NCI-H1048 (cell line): Measurements from ENCODE around the gene PSD2.

ENCODE experiments used
- DNase-seq: peaks from one replicate; lab custom pipeline; 2025; lab: John Stamatoyannopoulos, UW

The PSD2 gene

DNA sequence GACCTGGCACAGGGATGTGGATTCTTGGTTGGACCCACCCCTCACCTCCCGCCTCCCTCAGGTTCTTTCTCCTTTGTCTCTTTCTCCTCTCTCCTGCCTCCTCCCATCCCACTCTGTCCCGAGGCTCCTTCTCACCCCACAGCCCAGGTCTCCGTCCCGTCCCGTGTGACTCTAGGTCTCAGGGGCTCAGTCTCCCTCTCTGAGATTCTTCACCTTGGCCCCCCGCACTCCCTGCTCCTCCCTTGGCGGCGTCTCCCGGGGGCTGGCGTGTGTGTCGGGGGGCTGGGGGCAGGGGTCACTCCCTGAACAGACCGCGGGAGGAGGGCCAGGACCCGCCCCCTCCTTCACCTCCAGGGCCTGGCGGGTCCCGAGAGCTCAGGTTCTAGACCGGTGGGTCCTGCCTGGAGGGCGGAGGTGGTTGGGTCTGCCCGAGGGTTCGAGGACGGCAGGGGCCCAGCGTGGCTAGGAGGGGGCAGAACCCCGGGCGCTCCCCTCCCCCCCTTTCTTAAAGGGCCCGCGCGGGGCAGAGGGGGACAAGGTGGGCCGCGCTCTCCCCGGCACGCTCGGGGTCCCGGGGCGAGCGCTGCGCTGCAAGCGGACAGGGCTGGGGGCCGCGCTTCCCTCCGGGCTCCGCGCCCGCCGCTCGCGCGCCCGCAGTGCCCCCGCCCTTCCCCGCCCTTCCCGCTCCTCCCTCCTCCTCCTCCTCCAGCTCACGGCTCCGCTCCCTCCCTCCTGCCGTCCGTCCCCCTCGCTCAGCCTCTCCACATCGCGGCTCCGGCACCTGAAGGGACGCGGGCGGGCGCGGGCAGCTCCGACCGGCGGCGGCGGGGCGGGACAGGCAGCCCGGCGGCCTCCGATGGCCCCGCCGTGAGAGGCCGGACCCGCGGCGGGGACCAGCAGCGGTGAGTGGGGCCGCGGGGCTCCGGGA lies at the start of gene PSD2:
PSD2 (plus strand) TSS at position 735 of the 928 bp plus-strand sequence. CDS start 13,633 bp downstream, outside the sequence.
- DNase-seq, result no peak

DNA sequence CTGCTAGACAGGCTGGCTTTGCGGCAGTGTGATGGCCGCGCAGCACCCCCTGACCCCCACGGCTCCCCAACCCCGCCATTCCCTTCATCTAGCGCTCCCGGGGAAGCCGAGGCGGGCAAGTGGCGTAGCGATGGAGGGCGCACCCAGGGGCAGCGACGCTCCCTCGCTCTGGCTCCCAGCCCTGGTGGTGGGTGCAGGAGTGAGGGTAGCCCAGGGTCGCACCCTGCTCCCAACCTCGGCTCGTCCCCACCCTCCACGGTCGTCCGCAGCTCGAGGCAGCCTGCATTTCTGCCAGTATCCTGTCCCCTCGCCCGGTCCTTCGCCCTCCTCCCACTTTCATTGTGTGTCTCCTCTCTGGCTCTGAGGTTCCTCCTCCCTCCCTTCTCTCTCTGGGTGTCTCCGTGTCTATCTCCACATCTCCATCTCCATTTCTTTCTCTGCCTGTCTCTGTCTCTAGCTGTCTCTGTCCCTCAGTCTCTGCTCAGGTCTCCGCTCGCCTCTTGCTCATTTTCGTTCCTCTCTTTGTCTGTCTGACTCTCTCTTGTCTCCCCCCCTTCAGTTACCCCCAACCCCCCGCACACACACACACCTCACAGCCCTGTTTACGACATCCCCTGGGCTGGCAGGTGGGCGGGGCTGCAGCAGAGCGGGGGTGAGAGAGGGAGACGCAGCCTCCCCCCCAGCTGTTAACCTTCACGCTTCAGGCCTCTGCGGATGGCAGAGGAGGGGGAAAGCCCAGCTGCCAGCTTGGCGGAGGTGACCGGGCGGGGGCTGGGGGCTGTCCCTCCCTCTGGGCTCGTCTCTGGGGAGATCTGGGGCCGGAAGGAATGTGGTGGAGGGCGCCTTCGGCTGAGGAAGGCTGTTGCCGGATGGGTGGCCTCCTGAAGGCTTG lies 48.7 kb upstream of the PSD2 start:
- no peak for DNase-seq

DNA sequence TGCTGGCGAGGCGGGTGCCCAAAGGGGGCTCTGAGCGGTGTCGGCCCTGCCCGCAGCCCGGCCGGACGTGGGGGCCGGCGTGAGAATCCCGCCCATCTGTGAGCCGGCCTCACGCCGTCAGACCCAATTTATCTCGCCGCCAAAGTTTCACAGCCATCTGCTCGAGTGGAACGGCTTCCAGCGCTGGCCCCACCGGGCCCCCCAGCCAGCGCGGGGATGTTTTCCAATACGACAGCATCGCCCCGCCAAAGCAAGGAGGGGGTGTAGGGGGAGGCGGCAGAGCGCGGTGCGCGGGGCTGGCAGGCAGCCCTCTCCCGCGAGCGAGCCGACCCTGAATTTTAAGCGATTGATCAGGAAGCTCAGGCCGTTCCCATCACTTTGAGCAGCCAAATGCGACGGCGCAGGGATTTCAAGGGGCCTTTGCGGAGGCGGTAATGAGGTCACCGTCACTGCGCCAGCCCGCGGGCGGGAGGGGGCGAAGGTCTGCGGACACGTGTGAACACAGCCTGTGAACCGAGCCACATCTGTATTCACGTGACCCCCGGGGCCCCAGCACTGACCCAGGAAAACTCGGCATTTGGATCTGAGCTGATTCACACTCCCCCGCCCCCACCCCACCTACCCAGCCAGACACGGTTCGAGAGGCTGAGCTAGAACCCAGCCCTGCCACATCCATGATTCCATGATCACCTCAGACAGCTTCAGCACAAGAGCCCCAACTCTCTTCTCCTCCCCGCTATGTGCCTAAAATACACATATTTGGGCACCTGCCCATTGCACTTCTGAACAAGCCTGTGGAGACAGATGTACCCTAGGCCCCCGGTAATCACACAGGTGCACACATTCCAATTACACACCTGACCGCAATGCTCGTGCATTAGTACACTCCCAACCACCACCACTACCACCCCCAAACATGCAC lies 47.8 kb upstream of the PSD2 start:
- no peak for DNase-seq

DNA sequence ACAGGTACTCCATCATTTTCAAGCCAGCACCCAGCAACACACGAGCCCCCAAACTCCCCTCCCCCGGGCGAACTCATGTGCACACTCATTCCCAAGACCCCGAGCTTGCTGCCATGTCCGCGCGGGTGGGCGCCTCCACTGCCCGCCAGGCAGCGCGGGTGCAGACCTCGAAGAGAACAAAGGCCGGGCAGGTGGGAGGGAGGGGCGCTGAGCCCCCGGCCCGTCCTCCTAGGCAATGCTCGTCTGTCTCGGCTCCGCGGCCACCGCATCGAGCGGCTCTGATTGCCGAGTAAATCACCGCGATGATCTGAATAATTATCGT lies 47.1 kb upstream of the PSD2 start:
- DNase-seq, result no peak

DNA sequence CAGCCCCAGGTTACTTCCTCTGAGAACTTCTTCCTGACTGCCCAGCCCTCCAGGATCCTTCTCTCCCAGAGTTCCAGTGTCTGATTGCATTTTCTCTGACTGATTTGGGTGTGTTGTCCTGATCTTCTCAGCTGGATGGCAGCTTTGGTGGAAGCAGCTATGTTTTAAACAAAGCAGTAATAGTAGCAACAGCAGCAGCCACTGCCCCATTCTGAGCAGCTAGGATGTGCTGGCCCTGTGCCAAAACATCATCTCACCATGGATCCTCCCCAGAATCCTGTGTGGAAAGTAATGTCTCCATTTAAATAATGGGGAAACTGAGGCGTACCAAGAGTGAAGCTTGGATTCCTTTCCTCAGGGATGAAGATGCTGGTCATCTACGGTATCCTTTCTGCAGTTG lies 46.4 kb upstream of the PSD2 start:
- DNase-seq, result no peak

DNA sequence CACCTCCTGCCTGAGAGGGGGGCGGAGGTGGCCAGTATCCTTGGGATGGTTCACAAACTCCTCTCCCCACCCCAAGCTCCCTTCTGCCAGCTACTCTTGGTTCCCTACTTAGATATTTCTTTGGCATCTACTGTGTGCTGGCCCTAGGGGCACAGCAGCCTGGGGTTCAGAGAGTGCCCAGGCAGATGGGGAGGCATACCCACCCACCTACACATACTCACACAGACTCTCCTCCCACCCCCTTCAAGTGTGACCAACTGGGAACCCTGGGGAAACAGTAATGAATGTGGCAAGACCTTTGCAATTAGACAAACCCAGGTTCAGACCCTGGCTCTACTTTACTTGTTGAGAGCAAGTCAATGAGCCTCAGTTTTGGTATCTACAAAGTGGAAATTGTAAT lies 44.4 kb upstream of the PSD2 start:
- no peak for DNase-seq

DNA sequence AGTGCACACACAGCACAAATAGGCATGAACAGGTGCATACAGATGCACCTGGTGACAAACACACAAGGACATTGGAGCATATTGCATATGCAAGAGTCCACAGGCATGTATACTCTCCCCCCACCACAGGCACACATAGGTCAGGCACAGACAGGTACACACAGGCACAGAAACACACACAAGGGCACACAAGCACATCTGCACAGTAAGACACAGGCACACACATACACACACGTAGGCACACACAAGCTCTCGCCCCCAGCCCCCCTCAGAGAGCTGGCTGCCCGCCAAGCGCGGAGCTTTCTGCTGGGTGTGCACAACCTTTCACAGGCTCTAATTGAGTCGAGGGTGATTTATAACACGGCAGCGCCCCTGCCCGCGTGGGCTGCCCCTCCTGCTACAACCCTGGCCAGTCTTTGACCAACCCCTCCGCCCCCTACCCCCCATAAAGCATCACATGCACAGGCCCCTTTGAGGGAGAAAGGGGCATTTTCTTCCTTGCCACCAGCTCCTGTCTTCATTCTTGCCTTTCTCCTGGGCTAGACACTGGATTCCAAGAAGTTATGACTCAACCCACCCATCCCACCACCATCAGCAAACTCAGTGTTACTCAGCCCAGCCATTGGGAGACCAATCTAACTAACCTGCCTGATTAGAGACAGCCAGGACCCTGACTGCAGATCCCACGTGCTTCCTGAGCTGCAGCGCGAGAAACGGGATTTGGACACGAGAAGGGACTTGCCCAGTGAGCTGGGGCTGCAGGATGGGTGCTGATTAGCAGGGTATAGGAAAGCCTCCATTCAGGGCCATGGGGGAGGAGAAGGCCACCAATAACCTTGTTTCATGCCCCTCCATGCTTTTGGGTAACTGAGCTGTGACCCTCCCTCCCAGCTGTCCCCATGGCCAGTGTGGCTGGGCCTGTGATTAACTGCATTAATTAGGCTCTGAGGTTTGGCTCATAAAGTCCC lies 42.8 kb upstream of the PSD2 start:
- DNase-seq, result no peak

DNA sequence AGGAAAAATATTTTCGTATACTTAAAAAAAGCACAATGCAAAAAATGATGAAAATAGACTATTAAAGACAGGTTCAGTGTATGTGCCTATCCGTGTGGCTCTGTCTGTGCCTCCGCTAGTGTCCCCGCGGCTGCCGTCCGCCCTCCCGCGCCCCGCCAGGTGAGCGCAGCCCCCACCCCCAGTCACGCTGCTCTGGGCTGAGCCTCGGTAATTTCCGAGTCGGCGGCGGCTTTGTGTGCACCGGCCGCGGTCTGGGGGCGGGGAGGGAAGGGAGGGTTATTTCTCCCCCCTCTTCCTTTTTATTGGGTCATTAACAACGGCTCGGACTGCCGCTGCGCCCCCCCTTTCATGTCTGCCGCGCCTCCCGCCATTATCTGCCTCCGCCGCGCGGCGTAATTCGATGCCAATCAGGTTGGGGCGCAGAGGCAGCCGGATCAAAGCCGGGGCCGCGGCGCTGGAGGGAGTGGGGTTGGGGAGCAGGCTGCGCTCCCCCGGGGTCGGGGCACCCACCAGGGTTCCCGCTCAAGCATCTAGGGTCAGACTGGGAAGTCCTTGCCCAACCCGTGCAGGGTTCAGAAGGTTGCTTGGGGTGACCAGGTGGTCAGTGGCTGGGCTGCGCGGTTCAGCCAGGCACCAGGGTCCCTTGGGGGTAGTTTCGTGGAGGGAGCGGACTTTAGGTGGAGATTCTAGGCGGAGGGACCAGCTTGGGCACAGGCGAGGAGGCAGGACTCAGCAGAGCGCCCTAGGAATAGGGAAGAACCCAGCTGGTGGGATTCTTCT lies 39.5 kb upstream of the PSD2 start:
- DNase-seq, result no peak

DNA sequence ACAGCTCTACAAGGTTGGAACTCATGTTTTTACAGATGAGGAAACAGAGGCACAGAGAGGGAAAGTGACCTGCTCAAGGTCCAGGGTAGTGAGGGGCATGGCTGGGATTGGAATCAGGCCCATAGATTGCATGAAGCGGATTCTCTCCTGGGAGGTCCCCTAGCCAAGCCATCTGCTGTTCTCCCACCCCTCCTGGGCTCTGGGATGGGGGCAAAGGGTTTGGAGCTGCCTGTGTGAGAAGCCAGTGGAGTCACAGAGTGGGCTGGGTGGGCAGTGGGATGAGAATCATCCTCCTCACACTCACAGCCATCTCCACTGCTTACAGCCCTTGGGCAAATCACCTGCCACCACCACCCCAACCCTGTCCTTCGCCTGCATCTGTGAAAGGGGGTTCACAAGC lies 38.6 kb upstream of the PSD2 start:
- DNase-seq, result no peak

DNA sequence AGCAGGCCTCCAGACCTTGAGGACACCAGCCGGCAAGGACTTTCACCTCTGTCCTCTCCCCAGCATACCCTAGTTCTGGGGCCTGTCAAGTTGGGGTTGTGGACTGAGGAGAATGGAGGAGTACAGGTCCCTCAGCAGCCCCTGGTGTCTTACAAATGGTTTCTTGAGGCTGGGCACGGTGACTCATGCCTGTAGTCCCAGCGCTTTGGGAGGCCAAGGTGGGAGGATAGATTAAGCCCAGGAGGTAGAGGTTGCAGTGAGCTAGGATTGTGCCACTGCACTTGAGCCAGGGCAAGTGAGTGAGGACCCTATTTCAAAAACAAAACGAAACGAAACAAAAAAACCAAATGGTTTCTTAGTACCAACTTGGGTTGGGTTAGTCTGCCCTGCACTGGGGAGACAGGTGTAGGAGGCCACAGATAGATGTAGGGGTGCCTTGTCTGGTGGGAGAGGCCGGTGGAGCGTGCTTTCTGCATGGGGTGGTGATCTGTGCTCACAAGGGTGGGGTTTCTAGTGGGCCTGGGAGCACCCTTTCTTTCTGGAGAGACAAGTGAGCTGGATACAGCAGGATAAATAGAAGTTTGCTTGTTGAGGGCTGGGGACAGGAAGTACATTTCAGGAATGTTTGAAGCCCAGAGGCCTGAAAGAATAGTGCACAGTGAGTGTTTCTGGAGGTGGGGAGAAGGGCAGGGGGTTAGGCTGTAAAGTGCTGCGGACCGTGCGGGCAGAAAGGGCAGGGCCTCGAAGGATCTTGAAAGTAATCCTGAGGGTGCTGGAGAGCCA lies 37.7 kb upstream of the PSD2 start:
- no peak for DNase-seq

DNA sequence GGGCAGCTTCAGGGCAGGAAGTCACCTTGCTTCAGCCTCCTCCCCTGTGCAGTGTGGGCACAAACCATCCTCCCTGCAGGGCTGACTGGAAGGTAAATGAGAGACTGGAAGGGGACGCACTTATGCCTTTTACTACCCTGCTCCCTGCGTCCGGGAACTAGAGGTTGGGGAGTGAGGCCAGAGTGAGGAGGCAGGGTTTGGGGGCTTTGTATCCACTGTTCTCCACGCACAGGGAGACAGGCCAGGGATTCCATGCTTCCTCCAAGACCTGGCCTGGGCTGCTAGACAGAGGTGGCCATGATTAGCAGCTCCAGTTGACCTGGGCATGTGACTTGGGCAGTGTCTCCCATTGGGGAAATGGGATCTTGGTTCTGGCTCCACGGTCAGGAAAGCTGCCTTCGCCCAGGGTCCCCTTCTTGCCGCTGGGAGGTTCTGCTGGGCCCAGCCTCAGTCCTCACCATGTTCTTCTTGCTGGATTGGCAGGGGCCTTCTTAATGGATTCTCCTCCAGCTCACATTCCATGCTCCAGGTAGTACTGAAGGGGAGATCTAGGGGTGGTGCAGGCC lies 37.0 kb upstream of the PSD2 start:
- DNase-seq, result no peak

DNA sequence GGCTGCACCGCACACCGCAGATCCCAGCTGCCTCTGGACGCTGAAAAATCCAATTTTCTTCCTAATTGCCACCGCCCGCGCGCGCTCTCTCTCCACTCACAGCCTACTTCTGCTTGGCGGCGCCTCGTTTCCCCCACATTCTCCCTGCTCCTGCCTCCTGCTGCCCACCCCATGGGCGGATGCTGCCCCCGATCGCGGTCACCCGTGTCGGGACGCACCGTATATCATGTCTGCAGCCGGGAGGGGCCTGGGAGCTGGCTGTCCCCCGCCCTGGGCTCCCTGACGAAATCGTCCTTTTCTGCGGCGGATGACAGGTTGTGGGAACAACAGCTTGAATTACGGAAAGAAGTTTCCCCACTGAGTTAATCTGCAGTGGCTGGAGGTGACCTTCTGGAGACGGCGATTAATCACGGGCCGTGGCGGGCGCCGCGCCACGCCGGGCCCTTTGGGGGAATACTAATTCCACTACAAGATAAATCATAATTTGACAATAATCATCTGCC lies 36.3 kb upstream of the PSD2 start:
- no peak for DNase-seq

DNA sequence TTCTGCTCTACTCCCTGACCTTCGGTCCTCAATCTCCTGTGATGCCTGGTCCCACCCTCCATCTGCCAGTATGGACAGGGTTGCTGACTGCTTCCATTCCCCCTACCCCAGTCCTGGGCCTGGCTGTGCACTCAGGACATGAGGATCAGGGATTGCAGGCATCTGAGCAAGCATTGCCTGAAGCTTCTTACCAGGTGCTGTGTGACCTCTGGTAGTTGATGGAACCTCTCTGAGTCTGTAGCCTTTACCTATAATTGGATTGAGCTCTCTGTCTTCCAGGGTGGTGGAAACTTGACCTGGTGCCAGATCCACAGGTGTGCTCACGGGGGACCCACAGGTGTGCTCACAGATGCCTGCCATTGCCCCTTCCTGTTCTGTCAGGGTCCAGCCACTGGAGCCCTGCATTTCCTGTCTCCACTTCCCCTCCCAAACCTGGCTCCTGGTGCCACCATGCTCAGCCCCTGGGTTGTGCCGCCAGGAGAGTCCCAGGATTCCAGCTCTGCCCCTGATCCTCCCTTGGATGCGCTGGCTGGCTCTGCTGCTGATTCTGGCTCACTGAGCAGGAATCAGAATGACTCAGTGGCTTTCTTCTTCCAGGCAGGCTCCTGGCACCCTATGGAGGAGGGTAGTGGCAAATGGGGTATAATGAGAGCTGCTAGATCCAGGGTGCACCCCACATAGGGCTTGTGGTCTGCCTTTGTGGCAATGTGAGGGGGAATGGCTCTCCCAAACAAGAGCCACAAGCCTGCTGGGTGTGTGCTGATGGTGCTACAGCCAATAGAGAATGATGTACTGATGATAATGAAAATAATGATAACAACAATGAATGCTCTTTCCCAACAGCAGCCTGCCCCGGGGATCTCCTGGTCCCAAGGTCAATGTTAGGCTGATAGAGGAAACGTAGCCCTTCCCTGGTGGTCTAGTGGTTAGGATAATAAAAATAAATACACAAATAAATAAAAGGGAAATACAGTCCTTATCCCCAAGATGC lies 35.2 kb upstream of the PSD2 start:
- DNase-seq, result no peak

DNA sequence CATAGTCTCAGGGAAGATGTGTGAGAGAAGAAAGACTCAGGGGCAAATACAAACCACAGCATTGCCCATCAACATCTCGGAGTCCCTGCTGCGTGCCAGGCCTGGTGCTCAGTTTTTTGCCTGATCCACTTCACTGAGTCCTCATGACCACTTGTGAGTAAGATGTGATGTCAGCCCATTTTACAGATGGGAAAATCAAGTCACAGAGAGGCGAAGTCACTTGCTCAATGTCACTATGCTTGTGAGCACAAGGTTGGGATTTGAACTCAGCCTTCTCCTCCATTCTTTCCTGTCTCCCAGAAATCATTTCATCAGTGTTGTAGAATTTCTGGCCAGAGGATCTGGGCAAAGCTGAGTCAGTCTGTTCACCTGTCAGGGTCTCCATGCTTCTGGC lies 34.6 kb upstream of the PSD2 start:
- no peak for DNase-seq

DNA sequence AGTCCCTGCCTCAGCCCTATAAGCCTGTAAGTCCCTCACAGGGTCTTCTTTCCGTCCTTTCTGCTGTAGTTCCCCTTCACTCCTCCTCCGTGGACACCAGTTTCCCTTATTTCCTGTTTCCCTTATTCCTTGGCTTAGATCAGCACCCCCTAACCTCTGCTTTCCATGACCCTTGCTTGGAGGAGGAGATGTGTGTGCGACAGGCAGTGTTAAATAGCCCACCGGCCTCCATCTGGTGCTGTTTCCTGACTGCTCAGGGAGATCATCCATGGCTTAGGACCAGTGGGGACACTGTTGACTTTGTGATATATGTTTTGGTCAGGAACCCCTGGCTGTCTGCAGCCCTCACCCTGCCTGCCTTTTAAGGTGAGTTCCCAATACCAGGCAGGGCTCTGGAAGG lies 34.1 kb upstream of the PSD2 start:
- DNase-seq, result no peak

DNA sequence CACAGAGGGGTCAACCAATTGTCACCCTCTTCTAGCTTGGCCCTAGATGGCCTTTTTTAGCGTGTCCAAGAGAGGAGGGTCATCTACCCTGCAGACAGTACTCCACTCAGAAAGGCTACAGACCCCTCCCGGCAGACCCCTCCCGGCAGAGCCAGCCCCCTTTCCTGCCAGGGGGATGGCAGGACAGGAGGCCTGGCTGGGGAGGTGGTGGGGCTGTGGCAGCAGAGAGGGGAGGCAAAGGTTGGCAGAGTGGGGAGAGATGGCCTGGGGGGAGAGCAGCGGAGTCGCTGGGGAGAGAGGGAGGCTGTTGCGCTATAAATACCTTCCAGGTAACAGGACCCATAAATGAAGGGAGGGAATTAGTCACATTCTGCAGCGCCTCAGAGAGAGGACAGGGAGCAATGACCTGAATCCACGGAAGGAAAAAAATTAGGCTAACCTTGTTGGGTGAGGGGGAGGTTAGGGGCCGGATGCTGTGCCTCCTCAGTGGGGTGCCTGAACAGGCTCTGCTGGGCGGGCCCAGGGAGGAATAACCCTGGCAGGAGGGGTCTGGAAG lies 32.9 kb upstream of the PSD2 start:
- no peak for DNase-seq

DNA sequence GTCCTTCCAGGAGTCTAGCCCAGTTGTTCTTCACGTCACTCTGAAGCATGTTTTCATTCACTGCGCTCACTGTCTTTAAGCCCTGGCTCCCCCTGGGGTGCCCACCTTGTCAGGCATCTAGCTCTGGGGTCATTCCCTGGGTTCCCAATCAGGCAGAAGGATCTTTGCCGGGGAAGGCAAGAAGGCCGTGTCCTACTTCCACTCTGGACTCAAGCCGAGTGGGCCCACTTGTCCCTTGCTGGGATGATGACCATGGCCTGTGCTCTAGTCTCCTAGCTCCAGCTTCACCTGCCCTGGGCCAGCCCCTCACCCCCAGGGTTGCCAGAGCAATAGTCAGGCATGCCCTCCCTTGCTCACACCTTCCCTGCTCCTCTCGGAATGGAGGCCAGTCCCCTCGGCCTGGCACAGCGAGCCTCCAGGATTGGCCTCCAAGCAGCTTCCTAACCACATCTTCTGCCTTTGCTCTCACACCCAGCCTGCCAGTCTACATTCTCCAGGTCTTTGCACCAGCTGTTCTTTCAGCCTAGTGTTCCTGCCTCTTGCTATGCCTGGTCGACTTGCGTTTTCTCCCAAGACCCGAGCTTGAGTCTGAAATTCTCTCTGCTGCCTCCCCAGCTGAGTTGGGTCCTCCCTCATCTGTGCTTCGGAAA lies 32.2 kb upstream of the PSD2 start:
- DNase-seq, result no peak
